Activated CD8-positive, alpha-beta memory T cell treated with anti-CD3 and anti-CD28 coated beads, Interleukin-2, amount 10 ng/mL, durations not matched to agents 7 days and 5 days (primary cell): ENCODE measurements around the gene RPS23. TPM values are rescaled to one million over a fixed set of nuclear protein-coding genes. Genes with fewer than 3 reads are reported as not detected.
A peak's percentile ranks its signal among the peaks of the same experiment; 100 is the strongest.

Experiments
- ATAC-seq: fragments of 150-1000 bp; cut with Tn5 transposase; one replicate; pipeline ENCODE4 v1.10.0; 2021; ENCODE audit warnings: moderate library complexity
- CTCF ChIA-PET: fragments of 350-600 bp; sonication (Branson Sonifier 250); formaldehyde crosslinking; loops from one replicate; lab custom pipeline; 2021; ENCODE audit warnings: antibody characterized with exemption; lab: Charles Lee
- DNase-seq: peaks from one replicate; pipeline ENCODE4 v3.0.0-alpha.2; 2020
- H3K27ac Mint-ChIP-seq: one replicate; pipeline ENCODE4 v1.8.0; 2021; ENCODE audit warnings: mild to moderate bottlenecking, mixed read lengths
- H3K27me3 Mint-ChIP-seq: one replicate; pipeline ENCODE4 v1.8.0; 2021; ENCODE audit warnings: mixed read lengths
- H3K36me3 Mint-ChIP-seq: one replicate; pipeline ENCODE4 v1.8.0; 2021; ENCODE audit warnings: mild to moderate bottlenecking, mixed read lengths
- H3K4me1 Mint-ChIP-seq: one replicate; pipeline ENCODE4 v1.8.0; 2021; ENCODE audit warnings: mixed read lengths
- H3K4me3 Mint-ChIP-seq: one replicate; pipeline ENCODE4 v1.8.0; 2021; ENCODE audit warnings: mild to moderate bottlenecking, moderate library complexity, mixed read lengths
- H3K9me3 Mint-ChIP-seq: one replicate; pipeline ENCODE4 v1.8.0; 2022; ENCODE audit warnings: low read depth, mixed read lengths
- total RNA-seq, 2 experiments: library from RNA; stranded (reverse); gene quantifications; one replicate each; pipeline ENCODE4 v1.2.3, GENCODE V29; 2021

Gene RPS23
- total RNA-seq, 2 experiments from 2014 or later, result 1,489 to 1,768 TPM

GRCh38 chr5:82257247-82257646 is 20.9 kb downstream of the RPS23 start:
- ATAC-seq (no peak), DNase-seq (no peak)
- H3K4me3 Mint-ChIP-seq, result no peak overlapping the region
- H3K4me1 Mint-ChIP-seq, result peaks cover 4% of the 10 kb centered on the region
- no peaks in the 10 kb centered on the region for H3K9me3 Mint-ChIP-seq
- H3K27me3 Mint-ChIP-seq, result no peaks in the 10 kb centered on the region
- H3K27ac Mint-ChIP-seq, result no peak overlapping the region
- CTCF ChIA-PET, result interaction anchor here (0.6 to 1.5 kb wide), 4 partner anchors 13 to 35 kb away, joined by 3 to 4 read pairs (median 3); no protein-coding TSS in a partner anchor
- peaks cover 2% of the 10 kb centered on the region for H3K36me3 Mint-ChIP-seq

DNA sequence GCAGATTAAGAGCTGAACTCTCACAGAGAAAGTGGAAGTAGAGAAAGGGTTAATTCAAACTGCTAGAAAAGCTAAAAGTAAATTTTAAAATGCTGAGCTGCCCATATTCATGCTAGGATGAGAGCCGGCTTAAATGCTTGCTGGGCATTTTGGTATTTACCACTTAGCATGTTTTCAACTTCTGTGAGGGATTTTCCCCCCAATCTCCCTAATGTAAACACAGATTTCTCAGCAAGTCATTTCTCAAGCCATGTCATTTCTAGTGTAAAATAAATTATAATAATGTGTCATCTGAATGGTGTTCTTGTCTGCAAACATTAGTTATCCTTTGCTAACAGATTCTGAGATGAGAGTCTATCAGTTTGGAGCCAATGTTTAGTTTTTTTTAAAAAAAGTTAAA is 22.3 kb downstream of the RPS23 start:
- no peaks in the 10 kb centered on the region for H3K27me3 Mint-ChIP-seq
- no peaks in the 10 kb centered on the region for H3K9me3 Mint-ChIP-seq
- CTCF ChIA-PET, result no interaction called here
- ATAC-seq (no peak), DNase-seq (no peak)
- no peak overlapping the region for H3K27ac Mint-ChIP-seq
- H3K36me3 Mint-ChIP-seq, result peaks cover 2% of the 10 kb centered on the region
- no peak overlapping the region for H3K4me3 Mint-ChIP-seq
- H3K4me1 Mint-ChIP-seq, result peaks cover 4% of the 10 kb centered on the region

- Mint-ChIP-seq H3K9me3 (peaks cover 2% of the 10 kb centered on the region), H3K27me3 (no peaks in the 10 kb centered on the region), H3K4me3 (no peak overlapping the region), H3K4me1 (peaks cover 4% of the 10 kb centered on the region), H3K36me3 (peaks cover 9% of the 10 kb centered on the region), H3K27ac (no peak overlapping the region)
- CTCF ChIA-PET, result no interaction called here
- DNase-seq, result no peak
- no peak for ATAC-seq
These were observed 25.4 kb downstream of the RPS23 start for GRCh38 chr5:82252744-82253143.

DNA sequence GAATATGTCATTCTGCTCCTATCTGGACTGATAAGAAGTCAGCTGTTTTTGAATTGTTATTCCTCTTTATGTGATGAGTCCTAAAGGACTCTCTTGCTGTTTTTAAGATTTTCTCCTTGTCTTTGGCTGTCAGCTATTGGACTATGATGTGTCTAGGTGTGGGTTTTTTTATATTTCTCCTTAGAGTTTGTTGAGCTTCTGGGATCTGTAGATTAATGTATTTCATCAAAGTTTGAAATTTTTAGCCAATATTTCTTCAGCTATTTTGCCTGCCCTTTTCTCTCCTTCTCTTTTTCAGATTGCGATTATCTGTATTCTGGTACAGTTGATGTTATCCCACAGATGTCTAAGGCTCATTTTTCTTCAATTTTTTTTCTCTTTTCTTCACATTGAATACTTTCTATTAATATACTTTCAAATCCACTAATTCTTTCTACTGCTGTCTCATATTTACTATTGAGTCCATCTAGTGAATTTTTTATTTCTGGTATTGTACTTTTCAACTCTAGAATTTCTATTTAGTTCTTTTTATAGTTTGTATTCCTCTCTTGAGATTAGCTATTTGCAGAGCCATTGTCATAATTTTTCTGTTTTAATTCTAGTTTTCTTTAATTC is 31.1 kb downstream of the RPS23 start:
- CTCF ChIA-PET, result interaction anchor here (1.1 kb wide), 1 partner anchor 22 kb away, joined by 5 read pairs; no protein-coding TSS in a partner anchor
- DNase-seq (no peak), ATAC-seq (no peak)
- no peaks in the 10 kb centered on the region for H3K27me3 Mint-ChIP-seq
- H3K36me3 Mint-ChIP-seq, result peaks cover 15% of the 10 kb centered on the region
- H3K4me1 Mint-ChIP-seq, result no peaks in the 10 kb centered on the region
- no peak overlapping the region for H3K4me3 Mint-ChIP-seq
- H3K27ac Mint-ChIP-seq, result no peak overlapping the region
- H3K9me3 Mint-ChIP-seq, result peaks cover 7% of the 10 kb centered on the region

- Mint-ChIP-seq H3K27me3 (no peaks in the 10 kb centered on the region), H3K9me3 (peaks cover 7% of the 10 kb centered on the region), H3K4me3 (no peak overlapping the region), H3K4me1 (no peaks in the 10 kb centered on the region), H3K36me3 (peaks cover 14% of the 10 kb centered on the region), H3K27ac (no peak overlapping the region)
- no peak for DNase-seq
- CTCF ChIA-PET, result no interaction called here
- no peak for ATAC-seq
These were observed 33.1 kb downstream of the RPS23 start for GRCh38 chr5:82244854-82245635.

- H3K4me3 Mint-ChIP-seq, result no peak overlapping the region
- H3K4me1 Mint-ChIP-seq, result no peaks in the 10 kb centered on the region
- ATAC-seq (no peak), DNase-seq (no peak)
- CTCF ChIA-PET, result no interaction called here
- peaks cover 14% of the 10 kb centered on the region for H3K36me3 Mint-ChIP-seq
- H3K9me3 Mint-ChIP-seq, result peaks cover 7% of the 10 kb centered on the region
- no peak overlapping the region for H3K27ac Mint-ChIP-seq
- H3K27me3 Mint-ChIP-seq, result no peaks in the 10 kb centered on the region
These were observed 34.0 kb downstream of the RPS23 start for GRCh38 chr5:82244151-82244550.

GRCh38 chr5:82234885-82235284 is 43.3 kb downstream of the RPS23 start:
- no peak for ATAC-seq
- CTCF ChIA-PET, result interaction anchor here (1.6 kb wide), 1 partner anchor 9 kb away, joined by 6 read pairs; no protein-coding TSS in a partner anchor
- no peaks in the 10 kb centered on the region for H3K9me3 Mint-ChIP-seq
- no peaks in the 10 kb centered on the region for H3K27me3 Mint-ChIP-seq
- DNase-seq, result no peak
- H3K4me3 Mint-ChIP-seq, result no peak overlapping the region
- no peaks in the 10 kb centered on the region for H3K36me3 Mint-ChIP-seq
- H3K27ac Mint-ChIP-seq, result no peak overlapping the region
- no peaks in the 10 kb centered on the region for H3K4me1 Mint-ChIP-seq

DNA sequence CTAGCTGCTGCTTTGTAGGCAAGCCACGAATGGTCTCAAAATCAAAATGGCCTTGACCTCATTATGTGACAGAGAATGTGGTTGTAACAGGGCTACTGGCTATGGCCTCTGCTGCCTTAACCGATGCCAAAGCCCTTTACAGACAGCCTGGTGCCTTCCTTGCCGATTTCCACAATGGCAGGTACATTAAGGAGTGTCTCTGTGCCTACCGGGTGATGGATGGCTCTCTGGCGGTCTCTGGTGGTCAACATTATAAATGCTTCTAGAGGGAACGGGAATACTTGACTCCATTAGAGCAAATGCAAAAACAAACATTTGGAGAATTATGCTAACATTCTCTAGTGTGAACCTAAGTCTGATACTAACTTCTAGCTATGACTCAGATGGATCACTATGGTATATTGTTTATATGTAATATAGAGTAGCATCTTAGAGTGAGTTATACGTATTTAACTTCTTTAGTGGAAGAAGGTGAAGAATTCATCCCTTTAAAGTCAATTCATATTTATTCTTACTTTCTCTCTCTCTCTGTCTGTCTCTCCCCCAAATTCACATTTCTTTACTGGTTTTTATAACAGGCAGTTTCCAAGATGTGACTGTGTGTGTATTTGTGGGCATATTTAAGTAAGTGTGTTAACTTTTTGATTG is 52.5 kb downstream of the RPS23 start:
- peak; percentile 76 for ATAC-seq
- peak; percentile 69 for DNase-seq
- CTCF ChIA-PET, result interaction anchor here (0.6 to 2.2 kb wide), 20 partner anchors 9 to 801 kb away, joined by 3 to 8 read pairs (median 4); no protein-coding TSS in a partner anchor
- Mint-ChIP-seq H3K27me3 (no peaks in the 10 kb centered on the region), H3K4me1 (peaks cover 18% of the 10 kb centered on the region), H3K27ac (no peak overlapping the region), H3K4me3 (no peak overlapping the region), H3K9me3 (no peaks in the 10 kb centered on the region), H3K36me3 (no peaks in the 10 kb centered on the region)
